GM23248 (cell line): Measurements from ENCODE around the gene NDUFAB1.

Experiments
- EZH2 ChIP-seq: fragments of 200-600 bp; sonication (generic); IDR thresholded peaks from 2 replicates; pipeline ENCODE4 v1.6.1; 2018; ENCODE audit warnings: antibody characterized with exemption, mild to moderate bottlenecking; ENCODE audit not compliant: insufficient read depth, poor library complexity, severe bottlenecking
- EZH2phosphoT487 ChIP-seq: fragments of 200-600 bp; sonication (generic); IDR thresholded peaks from 2 replicates; pipeline ENCODE4 v1.6.1; 2018; ENCODE audit warnings: antibody characterized with exemption, moderate library complexity, mild to moderate bottlenecking, low read depth; ENCODE audit not compliant: insufficient read depth

DNA sequence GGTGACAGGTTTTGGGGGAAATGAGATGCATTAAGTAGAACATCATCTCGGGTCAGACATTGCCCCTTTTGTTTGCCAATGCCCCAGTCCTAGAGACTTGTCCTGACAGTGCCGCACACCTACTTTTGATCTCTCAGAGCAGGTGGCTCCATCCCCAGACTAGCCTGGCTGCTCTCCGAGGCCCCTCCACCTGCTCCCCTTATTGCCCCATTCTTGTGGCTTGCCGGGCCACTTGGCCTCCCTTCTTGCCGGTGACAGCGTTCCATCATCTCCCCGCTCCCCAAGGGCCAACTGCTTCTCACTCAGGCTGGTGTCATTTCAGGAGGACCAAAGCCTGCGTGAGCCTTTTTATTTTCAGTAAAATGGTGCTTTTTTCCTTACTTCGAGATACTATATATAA is 23.7 kb downstream of the NDUFAB1 start:
- no peak for TF ChIP-seq EZH2
- TF ChIP-seq EZH2phosphoT487: no peak
